ENCODE results near the gene SCAMP1. TPM values are rescaled to one million over a fixed set of nuclear protein-coding genes. Genes with fewer than 3 reads are reported as not detected.

The SCAMP1 gene
- total RNA-seq, 1 experiment from 2014 or later = 43.8 TPM

DNA sequence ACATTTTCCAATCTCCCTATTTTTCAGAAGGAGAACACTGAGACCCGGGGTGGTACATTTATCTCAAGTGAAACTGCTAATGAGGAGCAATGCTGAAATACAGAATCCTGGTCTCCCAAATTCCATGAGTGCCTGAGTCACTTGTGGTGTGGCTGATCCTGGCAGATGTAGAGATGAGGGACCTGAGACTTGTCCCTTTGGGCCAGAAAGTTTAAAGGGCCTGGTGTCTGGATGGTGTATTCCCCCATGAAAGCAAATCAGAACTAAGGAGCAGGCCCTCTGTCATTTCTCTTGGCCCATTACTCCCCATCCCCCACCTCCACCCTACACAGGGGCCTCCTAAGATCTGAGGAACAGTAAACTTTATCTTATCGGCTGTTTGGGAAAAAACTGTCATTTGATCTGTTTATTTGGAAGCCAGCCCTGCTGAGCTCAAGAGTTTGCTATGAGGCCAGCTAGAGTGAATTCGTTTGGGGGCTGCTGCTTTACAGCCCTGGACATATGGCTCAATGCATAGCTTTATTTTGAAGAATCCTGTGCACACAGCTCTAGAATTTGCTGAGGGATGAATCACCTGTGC is 147.9 kb downstream of the SCAMP1 start:
- POLR2A ChIA-PET = no interaction called here
- ATAC-seq (no peak), DNase-seq (ENCODE audit: low spot score) (no peak)
- no peaks in the 10 kb centered on the region for H3K36me3 Mint-ChIP-seq
- no peak for TF ChIP-seq ELF4 (CRISPR knock-in tag; IDR thresholded peaks at IDR 0.05; ENCODE audit: low read depth)
- TF ChIP-seq RORB (CRISPR knock-in tag; IDR thresholded peaks at IDR 0.05) = no peak
- TF ChIP-seq, protein P1, sequence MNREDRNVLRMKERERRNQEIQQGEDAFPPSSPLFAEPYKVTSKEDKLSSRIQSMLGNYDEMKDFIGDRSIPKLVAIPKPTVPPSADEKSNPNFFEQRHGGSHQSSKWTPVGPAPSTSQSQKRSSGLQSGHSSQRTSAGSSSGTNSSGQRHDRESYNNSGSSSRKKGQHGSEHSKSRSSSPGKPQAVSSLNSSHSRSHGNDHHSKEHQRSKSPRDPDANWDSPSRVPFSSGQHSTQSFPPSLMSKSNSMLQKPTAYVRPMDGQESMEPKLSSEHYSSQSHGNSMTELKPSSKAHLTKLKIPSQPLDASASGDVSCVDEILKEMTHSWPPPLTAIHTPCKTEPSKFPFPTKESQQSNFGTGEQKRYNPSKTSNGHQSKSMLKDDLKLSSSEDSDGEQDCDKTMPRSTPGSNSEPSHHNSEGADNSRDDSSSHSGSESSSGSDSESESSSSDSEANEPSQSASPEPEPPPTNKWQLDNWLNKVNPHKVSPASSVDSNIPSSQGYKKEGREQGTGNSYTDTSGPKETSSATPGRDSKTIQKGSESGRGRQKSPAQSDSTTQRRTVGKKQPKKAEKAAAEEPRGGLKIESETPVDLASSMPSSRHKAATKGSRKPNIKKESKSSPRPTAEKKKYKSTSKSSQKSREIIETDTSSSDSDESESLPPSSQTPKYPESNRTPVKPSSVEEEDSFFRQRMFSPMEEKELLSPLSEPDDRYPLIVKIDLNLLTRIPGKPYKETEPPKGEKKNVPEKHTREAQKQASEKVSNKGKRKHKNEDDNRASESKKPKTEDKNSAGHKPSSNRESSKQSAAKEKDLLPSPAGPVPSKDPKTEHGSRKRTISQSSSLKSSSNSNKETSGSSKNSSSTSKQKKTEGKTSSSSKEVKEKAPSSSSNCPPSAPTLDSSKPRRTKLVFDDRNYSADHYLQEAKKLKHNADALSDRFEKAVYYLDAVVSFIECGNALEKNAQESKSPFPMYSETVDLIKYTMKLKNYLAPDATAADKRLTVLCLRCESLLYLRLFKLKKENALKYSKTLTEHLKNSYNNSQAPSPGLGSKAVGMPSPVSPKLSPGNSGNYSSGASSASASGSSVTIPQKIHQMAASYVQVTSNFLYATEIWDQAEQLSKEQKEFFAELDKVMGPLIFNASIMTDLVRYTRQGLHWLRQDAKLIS (CRISPR knock-in tag; IDR thresholded peaks at IDR 0.05; ENCODE audit: borderline replicate concordance) = no peak
- TF ChIP-seq, protein P2, sequence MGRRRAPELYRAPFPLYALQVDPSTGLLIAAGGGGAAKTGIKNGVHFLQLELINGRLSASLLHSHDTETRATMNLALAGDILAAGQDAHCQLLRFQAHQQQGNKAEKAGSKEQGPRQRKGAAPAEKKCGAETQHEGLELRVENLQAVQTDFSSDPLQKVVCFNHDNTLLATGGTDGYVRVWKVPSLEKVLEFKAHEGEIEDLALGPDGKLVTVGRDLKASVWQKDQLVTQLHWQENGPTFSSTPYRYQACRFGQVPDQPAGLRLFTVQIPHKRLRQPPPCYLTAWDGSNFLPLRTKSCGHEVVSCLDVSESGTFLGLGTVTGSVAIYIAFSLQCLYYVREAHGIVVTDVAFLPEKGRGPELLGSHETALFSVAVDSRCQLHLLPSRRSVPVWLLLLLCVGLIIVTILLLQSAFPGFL (CRISPR knock-in tag; IDR thresholded peaks at IDR 0.05; ENCODE audit: borderline replicate concordance) = no peak
- TF ChIP-seq, protein P3, sequence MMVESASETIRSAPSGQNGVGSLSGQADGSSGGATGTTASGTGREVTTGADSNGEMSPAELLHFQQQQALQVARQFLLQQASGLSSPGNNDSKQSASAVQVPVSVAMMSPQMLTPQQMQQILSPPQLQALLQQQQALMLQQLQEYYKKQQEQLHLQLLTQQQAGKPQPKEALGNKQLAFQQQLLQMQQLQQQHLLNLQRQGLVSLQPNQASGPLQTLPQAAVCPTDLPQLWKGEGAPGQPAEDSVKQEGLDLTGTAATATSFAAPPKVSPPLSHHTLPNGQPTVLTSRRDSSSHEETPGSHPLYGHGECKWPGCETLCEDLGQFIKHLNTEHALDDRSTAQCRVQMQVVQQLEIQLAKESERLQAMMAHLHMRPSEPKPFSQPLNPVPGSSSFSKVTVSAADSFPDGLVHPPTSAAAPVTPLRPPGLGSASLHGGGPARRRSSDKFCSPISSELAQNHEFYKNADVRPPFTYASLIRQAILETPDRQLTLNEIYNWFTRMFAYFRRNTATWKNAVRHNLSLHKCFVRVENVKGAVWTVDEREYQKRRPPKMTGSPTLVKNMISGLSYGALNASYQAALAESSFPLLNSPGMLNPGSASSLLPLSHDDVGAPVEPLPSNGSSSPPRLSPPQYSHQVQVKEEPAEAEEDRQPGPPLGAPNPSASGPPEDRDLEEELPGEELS (CRISPR knock-in tag; IDR thresholded peaks at IDR 0.05) = no peak
- TF ChIP-seq TEAD4 (CRISPR knock-in tag; IDR thresholded peaks at IDR 0.05) = no peak
- no peak for TF ChIP-seq RELA (CRISPR knock-in tag; IDR thresholded peaks at IDR 0.05; ENCODE audit: borderline replicate concordance)
- no peak overlapping the region for H3K4me3 Mint-ChIP-seq
- H3K4me1 Mint-ChIP-seq = peaks cover 69% of the 10 kb centered on the region
- no peaks in the 10 kb centered on the region for H3K9me3 Mint-ChIP-seq
- H3K27me3 Mint-ChIP-seq (ENCODE audit: low read depth) = no peaks in the 10 kb centered on the region
- CTCF ChIA-PET = interaction anchor here (1.0 to 4.3 kb wide), 3 partner anchors 25 to 391 kb away, joined by 3 to 19 read pairs (median 7); no protein-coding TSS in a partner anchor
- no peak overlapping the region for H3K27ac Mint-ChIP-seq

DNA sequence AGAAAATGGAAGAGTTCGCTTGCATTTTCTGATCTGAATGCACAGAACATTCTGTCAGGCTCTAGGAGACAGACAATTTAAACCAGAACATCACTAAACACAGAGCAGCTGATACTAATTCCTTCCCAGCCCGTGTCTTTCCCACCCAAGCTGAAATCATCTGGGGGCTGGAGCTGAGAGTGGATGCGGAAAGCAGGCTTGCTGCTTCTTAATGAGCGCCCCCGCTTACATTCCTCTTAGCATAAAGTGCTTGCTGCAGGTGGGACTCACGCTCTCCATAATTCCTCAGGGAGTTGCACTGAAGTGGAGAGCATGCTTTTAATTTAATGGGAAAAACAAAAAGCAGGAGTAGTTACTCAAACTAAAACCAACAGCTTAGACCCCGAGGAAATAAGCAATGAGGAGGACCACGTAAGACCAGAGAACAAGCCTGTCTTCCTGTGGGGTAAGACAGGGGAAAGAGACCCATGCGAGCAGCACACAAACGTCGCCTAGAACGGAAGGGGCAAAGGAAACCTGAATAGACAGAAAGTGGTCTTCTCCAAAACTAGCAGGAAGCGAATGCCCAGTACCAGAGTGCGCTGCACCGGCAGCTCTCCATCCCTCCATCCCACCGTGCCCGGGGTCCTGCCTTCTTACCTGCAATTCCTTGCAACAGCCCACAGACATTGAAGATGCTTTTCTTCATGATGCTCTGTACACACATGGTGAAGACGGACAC is 148.9 kb downstream of the SCAMP1 start:
- H3K9me3 Mint-ChIP-seq = no peaks in the 10 kb centered on the region
- CTCF ChIA-PET = interaction anchor here (0.9 to 4.3 kb wide), 5 partner anchors 24 to 457 kb away, joined by 3 to 19 read pairs (median 3); no protein-coding TSS in a partner anchor
- POLR2A ChIA-PET = interaction anchor here (1.0 kb wide), 1 partner anchor 9 kb away, joined by 3 read pairs; no protein-coding TSS in a partner anchor
- H3K36me3 Mint-ChIP-seq = no peaks in the 10 kb centered on the region; the same call in 1 of the 2 replicates
- TF ChIP-seq FOXJ3 (CRISPR knock-in tag; IDR thresholded peaks at IDR 0.05; ENCODE audit: borderline replicate concordance) (no peak), JUN (CRISPR knock-in tag; IDR thresholded peaks at IDR 0.05) (no peak), ATF1 (CRISPR knock-in tag; IDR thresholded peaks at IDR 0.05) (no peak), ETV6 (CRISPR knock-in tag; IDR thresholded peaks at IDR 0.05) (no peak), MYBL2 (CRISPR knock-in tag; IDR thresholded peaks at IDR 0.05) (no peak), RORB (CRISPR knock-in tag; IDR thresholded peaks at IDR 0.05) (no peak)
- TF ChIP-seq, protein P4, sequence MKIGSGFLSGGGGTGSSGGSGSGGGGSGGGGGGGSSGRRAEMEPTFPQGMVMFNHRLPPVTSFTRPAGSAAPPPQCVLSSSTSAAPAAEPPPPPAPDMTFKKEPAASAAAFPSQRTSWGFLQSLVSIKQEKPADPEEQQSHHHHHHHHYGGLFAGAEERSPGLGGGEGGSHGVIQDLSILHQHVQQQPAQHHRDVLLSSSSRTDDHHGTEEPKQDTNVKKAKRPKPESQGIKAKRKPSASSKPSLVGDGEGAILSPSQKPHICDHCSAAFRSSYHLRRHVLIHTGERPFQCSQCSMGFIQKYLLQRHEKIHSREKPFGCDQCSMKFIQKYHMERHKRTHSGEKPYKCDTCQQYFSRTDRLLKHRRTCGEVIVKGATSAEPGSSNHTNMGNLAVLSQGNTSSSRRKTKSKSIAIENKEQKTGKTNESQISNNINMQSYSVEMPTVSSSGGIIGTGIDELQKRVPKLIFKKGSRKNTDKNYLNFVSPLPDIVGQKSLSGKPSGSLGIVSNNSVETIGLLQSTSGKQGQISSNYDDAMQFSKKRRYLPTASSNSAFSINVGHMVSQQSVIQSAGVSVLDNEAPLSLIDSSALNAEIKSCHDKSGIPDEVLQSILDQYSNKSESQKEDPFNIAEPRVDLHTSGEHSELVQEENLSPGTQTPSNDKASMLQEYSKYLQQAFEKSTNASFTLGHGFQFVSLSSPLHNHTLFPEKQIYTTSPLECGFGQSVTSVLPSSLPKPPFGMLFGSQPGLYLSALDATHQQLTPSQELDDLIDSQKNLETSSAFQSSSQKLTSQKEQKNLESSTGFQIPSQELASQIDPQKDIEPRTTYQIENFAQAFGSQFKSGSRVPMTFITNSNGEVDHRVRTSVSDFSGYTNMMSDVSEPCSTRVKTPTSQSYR (CRISPR knock-in tag; IDR thresholded peaks at IDR 0.05) = no peak
- TF ChIP-seq, protein P5, sequence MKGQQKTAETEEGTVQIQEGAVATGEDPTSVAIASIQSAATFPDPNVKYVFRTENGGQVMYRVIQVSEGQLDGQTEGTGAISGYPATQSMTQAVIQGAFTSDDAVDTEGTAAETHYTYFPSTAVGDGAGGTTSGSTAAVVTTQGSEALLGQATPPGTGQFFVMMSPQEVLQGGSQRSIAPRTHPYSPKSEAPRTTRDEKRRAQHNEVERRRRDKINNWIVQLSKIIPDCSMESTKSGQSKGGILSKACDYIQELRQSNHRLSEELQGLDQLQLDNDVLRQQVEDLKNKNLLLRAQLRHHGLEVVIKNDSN (CRISPR knock-in tag; IDR thresholded peaks at IDR 0.05) = no peak
- TF ChIP-seq, protein P2 (CRISPR knock-in tag; IDR thresholded peaks at IDR 0.05; ENCODE audit: borderline replicate concordance) = no peak
- TF ChIP-seq, protein P6, sequence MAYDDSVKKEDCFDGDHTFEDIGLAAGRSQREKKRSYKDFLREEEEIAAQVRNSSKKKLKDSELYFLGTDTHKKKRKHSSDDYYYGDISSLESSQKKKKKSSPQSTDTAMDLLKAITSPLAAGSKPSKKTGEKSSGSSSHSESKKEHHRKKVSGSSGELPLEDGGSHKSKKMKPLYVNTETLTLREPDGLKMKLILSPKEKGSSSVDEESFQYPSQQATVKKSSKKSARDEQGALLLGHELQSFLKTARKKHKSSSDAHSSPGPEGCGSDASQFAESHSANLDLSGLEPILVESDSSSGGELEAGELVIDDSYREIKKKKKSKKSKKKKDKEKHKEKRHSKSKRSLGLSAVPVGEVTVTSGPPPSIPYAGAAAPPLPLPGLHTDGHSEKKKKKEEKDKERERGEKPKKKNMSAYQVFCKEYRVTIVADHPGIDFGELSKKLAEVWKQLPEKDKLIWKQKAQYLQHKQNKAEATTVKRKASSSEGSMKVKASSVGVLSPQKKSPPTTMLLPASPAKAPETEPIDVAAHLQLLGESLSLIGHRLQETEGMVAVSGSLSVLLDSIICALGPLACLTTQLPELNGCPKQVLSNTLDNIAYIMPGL (CRISPR knock-in tag; IDR thresholded peaks at IDR 0.05) = no peak
- no peak for ATAC-seq
- no peak overlapping the region; the same call in 1 of the 2 replicates for H3K27ac Mint-ChIP-seq
- H3K27me3 Mint-ChIP-seq (ENCODE audit: low read depth) = no peaks in the 10 kb centered on the region
- H3K4me1 Mint-ChIP-seq = peaks cover 60% of the 10 kb centered on the region
- DNase-seq (ENCODE audit: low spot score) = no peak
- H3K4me3 Mint-ChIP-seq = peak overlapping the region; percentile 33

Data from WTC11 (cell line).